Measurements from ENCODE around the gene CNNM4.

Gene CNNM4

DNA sequence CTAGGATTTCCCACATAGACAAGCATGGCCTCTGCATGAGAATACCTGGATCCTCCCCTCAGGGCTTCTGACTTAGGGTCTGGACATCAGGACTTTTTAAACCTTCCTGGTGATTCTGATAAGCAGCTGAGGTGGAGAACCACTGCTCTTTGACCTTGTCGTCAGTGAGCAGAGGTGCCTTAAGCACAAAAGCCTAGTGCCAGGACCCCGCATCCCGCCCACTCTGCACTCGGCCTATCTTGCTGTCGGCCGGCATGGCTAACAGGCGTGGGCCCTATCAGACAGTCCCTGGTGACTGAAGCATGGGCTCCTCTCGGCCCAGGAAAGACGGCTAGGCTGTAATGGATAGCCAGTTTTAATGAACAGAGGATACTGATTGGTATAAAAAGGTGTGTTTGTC is 76.9 kb downstream of the CNNM4 start:
- DNase-seq (ENCODE audit: insufficient read length, low spot score) (no peak), FAIRE-seq (no peak)
- no peak for TF ChIP-seq POLR2A (IDR thresholded peaks at IDR 0.05; ENCODE audit: low read depth, low read length)
- TF ChIP-seq POU2F2 (IDR thresholded peaks at IDR 0.05; ENCODE audit: low read depth, low read length): no peak
- TF ChIP-seq SPI1 (IDR thresholded peaks at IDR 0.05; ENCODE audit: low read depth, low read length): no peak
- no peak for TF ChIP-seq PAX5 (IDR thresholded peaks at IDR 0.05; ENCODE audit: insufficient read depth, low read length, severe bottlenecking)
- TF ChIP-seq TAF1 (IDR thresholded peaks at IDR 0.05; ENCODE audit: low read depth, low read length): no peak
- no peak for TF ChIP-seq POLR2AphosphoS5 (IDR thresholded peaks at IDR 0.05; ENCODE audit: low read depth, low read length)

DNA sequence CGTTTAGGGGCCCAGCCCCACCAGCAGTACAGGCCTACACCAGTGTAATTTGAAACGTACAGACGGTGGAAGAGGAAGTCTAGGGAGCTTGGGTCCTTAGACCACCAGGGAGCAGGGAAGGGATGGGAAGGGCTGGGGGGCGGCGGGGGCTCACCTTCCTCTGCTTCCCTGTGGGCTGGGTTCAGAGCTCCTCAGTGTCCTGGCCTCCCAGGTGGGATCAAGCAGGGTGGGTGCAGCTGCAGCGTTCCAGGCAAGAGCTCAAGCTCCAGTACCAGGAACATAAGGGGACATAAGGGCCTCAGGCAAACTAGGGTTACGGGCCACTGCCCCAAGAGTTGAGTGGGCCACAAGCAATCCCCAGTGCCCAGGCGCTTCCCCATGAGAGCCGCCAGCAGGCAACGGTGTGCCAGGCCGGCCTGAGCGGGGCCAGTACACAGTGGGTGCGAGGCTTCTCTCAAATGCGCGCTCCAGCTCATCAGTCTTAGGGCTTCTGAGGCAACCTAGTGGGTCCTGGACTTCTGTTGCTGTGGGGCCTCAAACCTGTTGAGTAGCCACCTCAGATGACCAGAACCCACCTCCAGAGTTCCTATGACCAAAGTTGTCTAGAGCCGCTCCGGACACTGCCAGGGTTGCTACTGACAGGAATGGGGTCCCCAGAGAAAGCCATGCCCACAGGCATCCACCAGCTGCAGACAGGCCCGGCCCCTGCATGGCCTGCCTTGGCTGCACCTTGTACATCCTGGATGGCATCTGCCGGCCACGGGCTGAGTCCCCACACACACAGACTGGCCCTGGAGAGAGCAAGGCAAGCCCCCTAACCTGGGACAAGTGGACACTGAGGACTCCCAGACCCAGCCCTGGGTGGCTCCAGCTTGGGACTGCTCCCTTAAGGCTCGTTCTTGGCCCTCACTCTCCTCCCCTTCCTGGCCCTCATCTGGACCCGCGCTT is 77.9 kb downstream of the CNNM4 start:
- DNase-seq (ENCODE audit: insufficient read length, low spot score) (no peak), FAIRE-seq (no peak)
- no peak for TF ChIP-seq POLR2AphosphoS5 (IDR thresholded peaks at IDR 0.05; ENCODE audit: low read depth, low read length)
- no peak for TF ChIP-seq TAF1 (IDR thresholded peaks at IDR 0.05; ENCODE audit: low read depth, low read length)
- no peak for TF ChIP-seq POU2F2 (IDR thresholded peaks at IDR 0.05; ENCODE audit: low read depth, low read length)

- DNase-seq (ENCODE audit: insufficient read length, low spot score): peak; percentile 46
- peak; percentile 84 for FAIRE-seq
- no peak for TF ChIP-seq TAF1 (IDR thresholded peaks at IDR 0.05; ENCODE audit: low read depth, low read length)
- no peak for TF ChIP-seq SPI1 (IDR thresholded peaks at IDR 0.05; ENCODE audit: low read depth, low read length)
Measured at GRCh38 chr2:96839293-96839874, 78.7 kb downstream of the CNNM4 start.

- DNase-seq (ENCODE audit: insufficient read length, low spot score): no peak
- FAIRE-seq: no peak
- TF ChIP-seq PAX5 (IDR thresholded peaks at IDR 0.05; ENCODE audit: insufficient read depth, low read length, severe bottlenecking): no peak
- TF ChIP-seq POLR2AphosphoS5 (IDR thresholded peaks at IDR 0.05; ENCODE audit: low read depth, low read length): no peak
- no peak for TF ChIP-seq POU2F2 (IDR thresholded peaks at IDR 0.05; ENCODE audit: low read depth, low read length)
- no peak for TF ChIP-seq SPI1 (IDR thresholded peaks at IDR 0.05; ENCODE audit: low read depth, low read length)
- TF ChIP-seq POLR2A (IDR thresholded peaks at IDR 0.05; ENCODE audit: low read depth, low read length): no peak
- no peak for TF ChIP-seq TAF1 (IDR thresholded peaks at IDR 0.05; ENCODE audit: low read depth, low read length)
Measured at GRCh38 chr2:96839875-96840850, 79.5 kb downstream of the CNNM4 start.

DNA sequence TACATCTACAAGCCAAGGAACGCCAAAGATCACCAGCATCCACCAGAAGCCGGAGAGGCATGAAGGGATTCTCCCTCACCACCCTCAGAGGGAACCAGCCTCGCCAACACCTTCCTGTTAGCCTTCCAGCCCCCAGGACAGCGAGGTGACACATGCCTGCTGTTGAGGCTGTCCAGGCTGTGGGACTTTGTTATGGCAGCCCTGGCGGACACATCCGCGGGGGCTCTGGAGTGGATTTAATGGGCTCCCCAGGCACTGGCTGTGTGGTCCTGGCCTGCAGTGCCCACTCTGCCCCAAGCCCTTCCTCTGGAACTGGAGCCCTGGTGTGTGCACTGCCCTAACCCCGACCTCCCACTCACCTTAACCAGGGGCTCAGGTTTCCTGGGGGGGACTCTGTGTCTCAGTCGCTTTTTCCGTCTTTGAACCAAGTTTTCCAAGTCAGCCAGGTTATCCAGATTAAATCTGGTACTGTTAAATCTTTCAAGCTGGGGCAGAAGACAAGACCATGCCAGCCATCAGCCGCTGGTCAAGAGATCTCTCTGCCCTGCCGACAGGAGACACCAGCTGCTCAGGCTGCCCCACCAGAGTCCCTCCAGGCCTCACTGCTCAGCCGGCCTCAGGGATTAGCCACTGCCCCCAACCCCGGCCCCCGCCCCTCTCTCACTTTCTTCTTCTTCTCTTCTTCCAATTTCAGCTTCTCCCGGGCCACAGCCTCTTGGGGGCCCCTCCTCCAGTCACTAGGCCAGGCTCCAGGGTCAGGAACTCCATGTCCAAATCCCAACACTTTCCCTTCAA is 81.2 kb downstream of the CNNM4 start:
- TF ChIP-seq POU2F2 (IDR thresholded peaks at IDR 0.05; ENCODE audit: low read depth, low read length) (no peak), SPI1 (IDR thresholded peaks at IDR 0.05; ENCODE audit: low read depth, low read length) (no peak), PAX5 (IDR thresholded peaks at IDR 0.05; ENCODE audit: insufficient read depth, low read length, severe bottlenecking) (no peak), TAF1 (IDR thresholded peaks at IDR 0.05; ENCODE audit: low read depth, low read length) (no peak), POLR2A (IDR thresholded peaks at IDR 0.05; ENCODE audit: low read depth, low read length) (no peak), POLR2AphosphoS5 (IDR thresholded peaks at IDR 0.05; ENCODE audit: low read depth, low read length) (no peak)
- FAIRE-seq: no peak
- no peak for DNase-seq (ENCODE audit: insufficient read length, low spot score)

GRCh38 chr2:96842600-96842999 is 81.9 kb downstream of the CNNM4 start:
- TF ChIP-seq SPI1 (IDR thresholded peaks at IDR 0.05; ENCODE audit: low read depth, low read length) (no peak), TAF1 (IDR thresholded peaks at IDR 0.05; ENCODE audit: low read depth, low read length) (no peak), POLR2A (IDR thresholded peaks at IDR 0.05; ENCODE audit: low read depth, low read length) (no peak), POU2F2 (IDR thresholded peaks at IDR 0.05; ENCODE audit: low read depth, low read length) (no peak), PAX5 (IDR thresholded peaks at IDR 0.05; ENCODE audit: insufficient read depth, low read length, severe bottlenecking) (no peak), POLR2AphosphoS5 (IDR thresholded peaks at IDR 0.05; ENCODE audit: low read depth, low read length) (no peak)
- no peak for FAIRE-seq
- DNase-seq (ENCODE audit: insufficient read length, low spot score): no peak

DNA sequence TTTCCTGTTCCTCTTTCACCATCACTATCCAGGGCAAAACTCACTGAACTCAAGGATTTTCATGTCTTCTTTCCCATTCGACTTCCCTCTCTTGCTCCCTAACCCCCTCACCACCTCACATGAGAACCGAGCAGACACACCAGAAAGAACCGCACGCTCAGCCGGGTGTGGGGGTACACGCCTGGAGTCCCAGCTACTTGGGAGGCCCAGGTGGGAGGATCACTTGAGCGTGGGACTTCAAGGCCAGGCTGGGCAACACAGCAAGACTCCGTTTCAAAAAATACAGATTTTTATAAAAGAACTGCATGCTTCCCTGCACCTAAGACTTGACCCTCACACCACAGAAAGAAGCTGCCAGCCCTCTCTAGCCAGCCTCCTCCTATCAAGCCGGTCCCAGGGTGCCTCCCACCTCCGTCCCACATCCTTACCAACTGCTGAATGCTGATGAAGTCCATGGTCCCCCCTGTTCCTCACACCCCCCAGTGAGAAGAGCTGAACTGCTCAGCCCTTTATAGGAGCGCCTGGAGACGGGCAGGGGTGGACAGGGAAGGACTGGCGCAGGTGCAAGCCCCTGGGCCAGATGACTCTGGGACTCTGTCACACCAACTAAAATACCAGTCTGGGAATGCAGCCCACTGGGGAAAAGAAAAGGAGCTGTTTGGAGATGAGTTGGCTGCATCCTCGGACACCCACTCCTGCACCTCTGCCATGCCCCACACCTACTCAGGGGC is 83.0 kb downstream of the CNNM4 start, which contains the start of gene ANKRD23:
Gene ANKRD23 (minus strand): TSS at position 484 of the 731 bp plus-strand sequence. CDS start 29 bp downstream, at position 455.
- DNase-seq (ENCODE audit: insufficient read length, low spot score) (no peak), FAIRE-seq (no peak)
- TF ChIP-seq POLR2A (IDR thresholded peaks at IDR 0.05; ENCODE audit: low read depth, low read length): no peak
- no peak for TF ChIP-seq PAX5 (IDR thresholded peaks at IDR 0.05; ENCODE audit: insufficient read depth, low read length, severe bottlenecking)
- TF ChIP-seq SPI1 (IDR thresholded peaks at IDR 0.05; ENCODE audit: low read depth, low read length): no peak

GRCh38 chr2:96844405-96844808 is 83.7 kb downstream of the CNNM4 start:
- TF ChIP-seq POLR2A (IDR thresholded peaks at IDR 0.05; ENCODE audit: low read depth, low read length) (no peak), POLR2AphosphoS5 (IDR thresholded peaks at IDR 0.05; ENCODE audit: low read depth, low read length) (no peak), TAF1 (IDR thresholded peaks at IDR 0.05; ENCODE audit: low read depth, low read length) (no peak), PAX5 (IDR thresholded peaks at IDR 0.05; ENCODE audit: insufficient read depth, low read length, severe bottlenecking) (no peak), SPI1 (IDR thresholded peaks at IDR 0.05; ENCODE audit: low read depth, low read length) (no peak), POU2F2 (IDR thresholded peaks at IDR 0.05; ENCODE audit: low read depth, low read length) (no peak)
- DNase-seq (ENCODE audit: insufficient read length, low spot score): no peak
- FAIRE-seq: no peak

Data from GM12891 (cell line).